ENCODE results near the gene ABHD12. TPM values are rescaled to one million over a fixed set of nuclear protein-coding genes. Genes with fewer than 3 reads are reported as not detected.
A peak's percentile ranks its signal among the peaks of the same experiment; 100 is the strongest.
"Not testable (repeated sequence)": the region's sequence is repeated elsewhere in the genome, so short reads cannot be mapped to it uniquely, and the experiment has no call there.

Gene ABHD12
- total RNA-seq, 2 experiments from 2014 or later: 17.4 to 18.7 TPM

GRCh38 chr20:25352746-25353145, 37.9 kb downstream of the ABHD12 start:
- Mint-ChIP-seq H3K27me3 (no peaks in the 10 kb centered on the region), H3K4me3 (no peak overlapping the region), H3K27ac (no peak overlapping the region), H3K4me1 (peaks cover 23% of the 10 kb centered on the region), H3K36me3 (ENCODE audit: low read depth) (no peaks in the 10 kb centered on the region), H3K9me3 (ENCODE audit: low read depth) (peaks cover 2% of the 10 kb centered on the region)
- intact Hi-C loops (cut with DNase I, micrococcal nuclease): no loop called here
- DNase-seq (no peak), ATAC-seq (no peak)
- ChIA-PET POLR2A (interaction anchor here (0.6 kb wide), 1 partner anchor 31 kb away, joined by 5 read pairs; no protein-coding TSS in a partner anchor), CTCF (no interaction called here)

- DNase-seq: no peak
- CTCF ChIA-PET: no interaction called here
- intact Hi-C loops (cut with DNase I, micrococcal nuclease): no loop called here
- POLR2A ChIA-PET: no interaction called here
- H3K4me3 Mint-ChIP-seq: no peak overlapping the region
- H3K36me3 Mint-ChIP-seq (ENCODE audit: low read depth): no peaks in the 10 kb centered on the region
- H3K27me3 Mint-ChIP-seq: no peaks in the 10 kb centered on the region
- peaks cover 2% of the 10 kb centered on the region for H3K9me3 Mint-ChIP-seq (ENCODE audit: low read depth)
- H3K27ac Mint-ChIP-seq: no peak overlapping the region
- no peak for ATAC-seq
- H3K4me1 Mint-ChIP-seq: peaks cover 21% of the 10 kb centered on the region
Measured at GRCh38 chr20:25351024-25351360, 39.6 kb downstream of the ABHD12 start.

- ATAC-seq (no peak), DNase-seq (no peak)
- POLR2A ChIA-PET: no interaction called here
- intact Hi-C loops (cut with DNase I, micrococcal nuclease): no loop called here
- H3K27me3 Mint-ChIP-seq: no peaks in the 10 kb centered on the region
- CTCF ChIA-PET: no interaction called here
- H3K4me1 Mint-ChIP-seq: peaks cover 34% of the 10 kb centered on the region
- H3K36me3 Mint-ChIP-seq (ENCODE audit: low read depth): peaks cover 6% of the 10 kb centered on the region
- H3K4me3 Mint-ChIP-seq: no peak overlapping the region
- no peak overlapping the region for H3K27ac Mint-ChIP-seq
- H3K9me3 Mint-ChIP-seq (ENCODE audit: low read depth): peaks cover 6% of the 10 kb centered on the region
Measured at GRCh38 chr20:25346349-25346748, 44.3 kb downstream of the ABHD12 start.

GRCh38 chr20:25345721-25346120, 44.9 kb downstream of the ABHD12 start:
- H3K9me3 Mint-ChIP-seq (ENCODE audit: low read depth): peaks cover 6% of the 10 kb centered on the region
- no peak overlapping the region for H3K4me3 Mint-ChIP-seq
- intact Hi-C loops (cut with DNase I, micrococcal nuclease): no loop called here
- POLR2A ChIA-PET: no interaction called here
- DNase-seq (no peak), ATAC-seq (no peak)
- H3K27ac Mint-ChIP-seq: no peak overlapping the region
- CTCF ChIA-PET: no interaction called here
- H3K4me1 Mint-ChIP-seq: peaks cover 34% of the 10 kb centered on the region
- H3K27me3 Mint-ChIP-seq: no peaks in the 10 kb centered on the region
- H3K36me3 Mint-ChIP-seq (ENCODE audit: low read depth): peaks cover 6% of the 10 kb centered on the region

GRCh38 chr20:25344634-25345033, 46.0 kb downstream of the ABHD12 start:
- no peak for DNase-seq
- peaks cover 6% of the 10 kb centered on the region for H3K36me3 Mint-ChIP-seq (ENCODE audit: low read depth)
- POLR2A ChIA-PET: interaction anchor here (0.7 kb wide), 1 partner anchor 51 kb away, joined by 3 read pairs; no protein-coding TSS in a partner anchor
- CTCF ChIA-PET: interaction anchor here (0.6 kb wide), 1 partner anchor 63 kb away, joined by 3 read pairs; the partner anchor contains the start of gene GINS1
- peak; percentile 57 for ATAC-seq
- peaks cover 34% of the 10 kb centered on the region for H3K4me1 Mint-ChIP-seq
- H3K9me3 Mint-ChIP-seq (ENCODE audit: low read depth): peaks cover 4% of the 10 kb centered on the region
- intact Hi-C loops (cut with DNase I, micrococcal nuclease): no loop called here
- no peak overlapping the region for H3K4me3 Mint-ChIP-seq
- no peaks in the 10 kb centered on the region for H3K27me3 Mint-ChIP-seq
- peak overlapping the region; percentile 19 for H3K27ac Mint-ChIP-seq

- no peak overlapping the region for H3K4me3 Mint-ChIP-seq
- peaks cover 34% of the 10 kb centered on the region for H3K4me1 Mint-ChIP-seq
- ChIA-PET POLR2A (no interaction called here), CTCF (interaction anchor here (1.0 kb wide), 1 partner anchor 8 kb away, joined by 4 read pairs; no protein-coding TSS in a partner anchor)
- no peaks in the 10 kb centered on the region for H3K27me3 Mint-ChIP-seq
- DNase-seq (no peak), ATAC-seq (peak; percentile 44)
- H3K9me3 Mint-ChIP-seq (ENCODE audit: low read depth): peaks cover 4% of the 10 kb centered on the region
- intact Hi-C loops (cut with DNase I, micrococcal nuclease): no loop called here
- H3K27ac Mint-ChIP-seq: no peak overlapping the region
- peaks cover 16% of the 10 kb centered on the region for H3K36me3 Mint-ChIP-seq (ENCODE audit: low read depth)
Measured at GRCh38 chr20:25341716-25342680, 48.6 kb downstream of the ABHD12 start.

GRCh38 chr20:25340380-25340779, 50.3 kb downstream of the ABHD12 start:
- no peak for DNase-seq
- H3K27me3 Mint-ChIP-seq: no peaks in the 10 kb centered on the region
- peaks cover 22% of the 10 kb centered on the region for H3K4me1 Mint-ChIP-seq
- H3K4me3 Mint-ChIP-seq: no peak overlapping the region
- ChIA-PET CTCF (interaction anchor here (0.6 kb wide), 1 partner anchor 147 kb away, joined by 3 read pairs; no protein-coding TSS in a partner anchor), POLR2A (no interaction called here)
- peaks cover 4% of the 10 kb centered on the region for H3K9me3 Mint-ChIP-seq (ENCODE audit: low read depth)
- intact Hi-C loops (cut with DNase I, micrococcal nuclease): no loop called here
- ATAC-seq: no peak
- H3K27ac Mint-ChIP-seq: no peak overlapping the region
- peaks cover 20% of the 10 kb centered on the region for H3K36me3 Mint-ChIP-seq (ENCODE audit: low read depth)

- CTCF ChIA-PET: interaction anchor here (0.6 kb wide), 1 partner anchor 58 kb away, joined by 4 read pairs; no protein-coding TSS in a partner anchor
- Mint-ChIP-seq H3K4me3 (no peak overlapping the region), H3K36me3 (ENCODE audit: low read depth) (peaks cover 17% of the 10 kb centered on the region), H3K9me3 (ENCODE audit: low read depth) (peaks cover 2% of the 10 kb centered on the region), H3K27me3 (no peaks in the 10 kb centered on the region), H3K27ac (no peak overlapping the region), H3K4me1 (peaks cover 16% of the 10 kb centered on the region)
- POLR2A ChIA-PET: no interaction called here
- ATAC-seq (no peak), DNase-seq (no peak)
- intact Hi-C loops (cut with DNase I, micrococcal nuclease): no loop called here
Measured at GRCh38 chr20:25339608-25340007, 51.0 kb downstream of the ABHD12 start.

GRCh38 chr20:25338112-25339023, 52.3 kb downstream of the ABHD12 start:
- intact Hi-C loops (cut with DNase I, micrococcal nuclease): no loop called here
- POLR2A ChIA-PET: no interaction called here
- DNase-seq (no peak), ATAC-seq (no peak)
- H3K27ac Mint-ChIP-seq: no peak overlapping the region
- H3K9me3 Mint-ChIP-seq (ENCODE audit: low read depth): no peaks in the 10 kb centered on the region
- CTCF ChIA-PET: interaction anchor here (0.6 to 1.6 kb wide), 3 partner anchors 43 to 264 kb away, joined by 3 to 4 read pairs (median 3); no protein-coding TSS in a partner anchor
- no peak overlapping the region for H3K4me3 Mint-ChIP-seq
- H3K4me1 Mint-ChIP-seq: peaks cover 7% of the 10 kb centered on the region
- H3K36me3 Mint-ChIP-seq (ENCODE audit: low read depth): peaks cover 16% of the 10 kb centered on the region
- H3K27me3 Mint-ChIP-seq: no peaks in the 10 kb centered on the region

GRCh38 chr20:25336561-25337422, 53.8 kb downstream of the ABHD12 start:
- no peak for ATAC-seq
- no peak for DNase-seq
- POLR2A ChIA-PET: interaction anchor here (0.6 kb wide), 1 partner anchor 37 kb away, joined by 13 read pairs; no protein-coding TSS in a partner anchor
- Mint-ChIP-seq H3K27ac (no peak overlapping the region), H3K9me3 (ENCODE audit: low read depth) (no peaks in the 10 kb centered on the region), H3K27me3 (no peaks in the 10 kb centered on the region), H3K4me1 (peaks cover 3% of the 10 kb centered on the region), H3K36me3 (ENCODE audit: low read depth) (peaks cover 16% of the 10 kb centered on the region), H3K4me3 (no peak overlapping the region)
- intact Hi-C loops (cut with DNase I, micrococcal nuclease): no loop called here
- CTCF ChIA-PET: interaction anchor here (0.8 to 1.6 kb wide), 3 partner anchors 15 to 262 kb away, joined by 3 to 4 read pairs (median 3); no protein-coding TSS in a partner anchor

GRCh38 chr20:25334972-25335371, 55.7 kb downstream of the ABHD12 start:
- ATAC-seq; H3K4me1 Mint-ChIP-seq; intact Hi-C loops (cut with DNase I, micrococcal nuclease); H3K9me3 Mint-ChIP-seq (ENCODE audit: low read depth); DNase-seq; H3K27ac Mint-ChIP-seq; H3K4me3 Mint-ChIP-seq; POLR2A ChIA-PET; H3K27me3 Mint-ChIP-seq; CTCF ChIA-PET: not testable (repeated sequence)
- peaks cover 16% of the 10 kb centered on the region for H3K36me3 Mint-ChIP-seq (ENCODE audit: low read depth)
